Measurements from ENCODE around the gene ARMC8.

The ARMC8 gene

GRCh38 chr3:138254216-138254615 is 67.1 kb downstream of the ARMC8 start:
- no peaks in the 10 kb centered on the region for H3K27me3 ChIP-seq (ENCODE audit: control insufficient read depth, insufficient read depth, low read length)
- peaks cover 13% of the 10 kb centered on the region for H3K36me3 ChIP-seq (ENCODE audit: insufficient read depth, low read length)
- no peak overlapping the region for H3K4me3 ChIP-seq (ENCODE audit: low read length)

GRCh38 chr3:138256022-138256421 is 68.9 kb downstream of the ARMC8 start:
- Histone ChIP-seq H3K4me2 (ENCODE audit: low read length) (no peak overlapping the region), H3K4me3 (ENCODE audit: low read length) (no peak overlapping the region), H3K4me1 (ENCODE audit: control insufficient read depth, insufficient read depth, low read length) (peaks cover 9% of the 10 kb centered on the region), H3K27me3 (ENCODE audit: control insufficient read depth, insufficient read depth, low read length) (no peaks in the 10 kb centered on the region), H3K36me3 (ENCODE audit: insufficient read depth, low read length) (peaks cover 19% of the 10 kb centered on the region), H3K9ac (ENCODE audit: low read depth, low read length) (no peak overlapping the region), H3K9me3 (replicated peaks; ENCODE audit: low read length) (no peaks in the 10 kb centered on the region)

More at GRCh38 chr3:138254216-138254615, 67.1 kb downstream of the ARMC8 start:
- H3K4me1 ChIP-seq (ENCODE audit: control insufficient read depth, insufficient read depth, low read length) = peaks cover 9% of the 10 kb centered on the region
- no peak overlapping the region for H3K9ac ChIP-seq (ENCODE audit: low read depth, low read length)
- H3K9me3 ChIP-seq (replicated peaks; ENCODE audit: low read length) = no peaks in the 10 kb centered on the region
- H3K4me2 ChIP-seq (ENCODE audit: low read length) = no peak overlapping the region

- H3K27me3 ChIP-seq (ENCODE audit: control insufficient read depth, insufficient read depth, low read length) = no peaks in the 10 kb centered on the region
- H3K4me3 ChIP-seq (ENCODE audit: low read length) = no peak overlapping the region
- no peak overlapping the region for H3K9ac ChIP-seq (ENCODE audit: low read depth, low read length)
- peaks cover 9% of the 10 kb centered on the region for H3K4me1 ChIP-seq (ENCODE audit: control insufficient read depth, insufficient read depth, low read length)
- peaks cover 20% of the 10 kb centered on the region for H3K36me3 ChIP-seq (ENCODE audit: insufficient read depth, low read length)
- H3K4me2 ChIP-seq (ENCODE audit: low read length) = no peak overlapping the region
- no peaks in the 10 kb centered on the region for H3K9me3 ChIP-seq (replicated peaks; ENCODE audit: low read length)
These were observed 70.9 kb downstream of the ARMC8 start for GRCh38 chr3:138257986-138258385.

- peaks cover 9% of the 10 kb centered on the region for H3K4me1 ChIP-seq (ENCODE audit: control insufficient read depth, insufficient read depth, low read length)
- H3K4me2 ChIP-seq (ENCODE audit: low read length) = no peak overlapping the region
- no peaks in the 10 kb centered on the region for H3K27me3 ChIP-seq (ENCODE audit: control insufficient read depth, insufficient read depth, low read length)
- no peaks in the 10 kb centered on the region for H3K9me3 ChIP-seq (replicated peaks; ENCODE audit: low read length)
- no peak overlapping the region for H3K4me3 ChIP-seq (ENCODE audit: low read length)
- H3K36me3 ChIP-seq (ENCODE audit: insufficient read depth, low read length) = peaks cover 30% of the 10 kb centered on the region
- H3K9ac ChIP-seq (ENCODE audit: low read depth, low read length) = no peak overlapping the region
These were observed 72.0 kb downstream of the ARMC8 start for GRCh38 chr3:138259126-138259525.

GRCh38 chr3:138260611-138261010 is 73.5 kb downstream of the ARMC8 start:
- peaks cover 37% of the 10 kb centered on the region for H3K36me3 ChIP-seq (ENCODE audit: insufficient read depth, low read length)
- H3K4me3 ChIP-seq (ENCODE audit: low read length) = no peak overlapping the region
- no peak overlapping the region for H3K9ac ChIP-seq (ENCODE audit: low read depth, low read length)

GRCh38 chr3:138263104-138263503 is 76.0 kb downstream of the ARMC8 start:
- Histone ChIP-seq H3K4me1 (ENCODE audit: control insufficient read depth, insufficient read depth, low read length) (no peaks in the 10 kb centered on the region), H3K27me3 (ENCODE audit: control insufficient read depth, insufficient read depth, low read length) (no peaks in the 10 kb centered on the region), H3K9me3 (replicated peaks; ENCODE audit: low read length) (no peaks in the 10 kb centered on the region), H3K4me3 (ENCODE audit: low read length) (no peak overlapping the region), H3K36me3 (ENCODE audit: insufficient read depth, low read length) (peaks cover 50% of the 10 kb centered on the region), H3K4me2 (ENCODE audit: low read length) (no peak overlapping the region), H3K9ac (ENCODE audit: low read depth, low read length) (no peak overlapping the region)

More at GRCh38 chr3:138260611-138261010, 73.5 kb downstream of the ARMC8 start:
- H3K27me3 ChIP-seq (ENCODE audit: control insufficient read depth, insufficient read depth, low read length) = no peaks in the 10 kb centered on the region
- no peaks in the 10 kb centered on the region for H3K9me3 ChIP-seq (replicated peaks; ENCODE audit: low read length)
- no peak overlapping the region for H3K4me2 ChIP-seq (ENCODE audit: low read length)
- H3K4me1 ChIP-seq (ENCODE audit: control insufficient read depth, insufficient read depth, low read length) = peaks cover 5% of the 10 kb centered on the region

GRCh38 chr3:138265745-138266144 is 78.6 kb downstream of the ARMC8 start:
- Histone ChIP-seq H3K36me3 (ENCODE audit: insufficient read depth, low read length) (peaks cover 48% of the 10 kb centered on the region), H3K4me1 (ENCODE audit: control insufficient read depth, insufficient read depth, low read length) (no peaks in the 10 kb centered on the region), H3K9me3 (replicated peaks; ENCODE audit: low read length) (no peaks in the 10 kb centered on the region), H3K27me3 (ENCODE audit: control insufficient read depth, insufficient read depth, low read length) (no peaks in the 10 kb centered on the region), H3K9ac (ENCODE audit: low read depth, low read length) (no peak overlapping the region), H3K4me3 (ENCODE audit: low read length) (no peak overlapping the region), H3K4me2 (ENCODE audit: low read length) (no peak overlapping the region)

GRCh38 chr3:138267083-138267482 is 80.0 kb downstream of the ARMC8 start:
- no peaks in the 10 kb centered on the region for H3K27me3 ChIP-seq (ENCODE audit: control insufficient read depth, insufficient read depth, low read length)
- no peak overlapping the region for H3K4me3 ChIP-seq (ENCODE audit: low read length)
- no peaks in the 10 kb centered on the region for H3K4me1 ChIP-seq (ENCODE audit: control insufficient read depth, insufficient read depth, low read length)
- peaks cover 57% of the 10 kb centered on the region for H3K36me3 ChIP-seq (ENCODE audit: insufficient read depth, low read length)
- H3K9ac ChIP-seq (ENCODE audit: low read depth, low read length) = no peak overlapping the region
- H3K9me3 ChIP-seq (replicated peaks; ENCODE audit: low read length) = no peaks in the 10 kb centered on the region
- H3K4me2 ChIP-seq (ENCODE audit: low read length) = no peak overlapping the region

- Histone ChIP-seq H3K27me3 (ENCODE audit: control insufficient read depth, insufficient read depth, low read length) (no peaks in the 10 kb centered on the region), H3K4me2 (ENCODE audit: low read length) (no peak overlapping the region), H3K36me3 (ENCODE audit: insufficient read depth, low read length) (peaks cover 65% of the 10 kb centered on the region), H3K9ac (ENCODE audit: low read depth, low read length) (no peak overlapping the region), H3K4me1 (ENCODE audit: control insufficient read depth, insufficient read depth, low read length) (no peaks in the 10 kb centered on the region), H3K9me3 (replicated peaks; ENCODE audit: low read length) (no peaks in the 10 kb centered on the region), H3K4me3 (ENCODE audit: low read length) (no peak overlapping the region)
These were observed 83.1 kb downstream of the ARMC8 start for GRCh38 chr3:138270245-138270644.

GRCh38 chr3:138271189-138271794 is 84.2 kb downstream of the ARMC8 start:
- peaks cover 62% of the 10 kb centered on the region for H3K36me3 ChIP-seq (ENCODE audit: insufficient read depth, low read length)
- H3K9ac ChIP-seq (ENCODE audit: low read depth, low read length) = no peak overlapping the region
- no peak overlapping the region for H3K4me3 ChIP-seq (ENCODE audit: low read length)
- no peaks in the 10 kb centered on the region for H3K27me3 ChIP-seq (ENCODE audit: control insufficient read depth, insufficient read depth, low read length)
- H3K9me3 ChIP-seq (replicated peaks; ENCODE audit: low read length) = no peaks in the 10 kb centered on the region
- no peak overlapping the region for H3K4me2 ChIP-seq (ENCODE audit: low read length)
- H3K4me1 ChIP-seq (ENCODE audit: control insufficient read depth, insufficient read depth, low read length) = no peaks in the 10 kb centered on the region

GRCh38 chr3:138281561-138281960 is 94.5 kb downstream of the ARMC8 start:
- no peaks in the 10 kb centered on the region for H3K4me1 ChIP-seq (ENCODE audit: control insufficient read depth, insufficient read depth, low read length)
- peaks cover 54% of the 10 kb centered on the region for H3K36me3 ChIP-seq (ENCODE audit: insufficient read depth, low read length)
- no peaks in the 10 kb centered on the region for H3K27me3 ChIP-seq (ENCODE audit: control insufficient read depth, insufficient read depth, low read length)
- no peak overlapping the region for H3K4me3 ChIP-seq (ENCODE audit: low read length)
- H3K9me3 ChIP-seq (replicated peaks; ENCODE audit: low read length) = no peaks in the 10 kb centered on the region
- no peak overlapping the region for H3K9ac ChIP-seq (ENCODE audit: low read depth, low read length)
- no peak overlapping the region for H3K4me2 ChIP-seq (ENCODE audit: low read length)

GRCh38 chr3:138282836-138283235 is 95.7 kb downstream of the ARMC8 start:
- Histone ChIP-seq H3K9me3 (replicated peaks; ENCODE audit: low read length) (no peaks in the 10 kb centered on the region), H3K4me3 (ENCODE audit: low read length) (no peak overlapping the region), H3K27me3 (ENCODE audit: control insufficient read depth, insufficient read depth, low read length) (no peaks in the 10 kb centered on the region), H3K36me3 (ENCODE audit: insufficient read depth, low read length) (peaks cover 52% of the 10 kb centered on the region), H3K9ac (ENCODE audit: low read depth, low read length) (no peak overlapping the region), H3K4me2 (ENCODE audit: low read length) (no peak overlapping the region), H3K4me1 (ENCODE audit: control insufficient read depth, insufficient read depth, low read length) (no peaks in the 10 kb centered on the region)
